ENCODE data around the gene PSMB2.

DNA sequence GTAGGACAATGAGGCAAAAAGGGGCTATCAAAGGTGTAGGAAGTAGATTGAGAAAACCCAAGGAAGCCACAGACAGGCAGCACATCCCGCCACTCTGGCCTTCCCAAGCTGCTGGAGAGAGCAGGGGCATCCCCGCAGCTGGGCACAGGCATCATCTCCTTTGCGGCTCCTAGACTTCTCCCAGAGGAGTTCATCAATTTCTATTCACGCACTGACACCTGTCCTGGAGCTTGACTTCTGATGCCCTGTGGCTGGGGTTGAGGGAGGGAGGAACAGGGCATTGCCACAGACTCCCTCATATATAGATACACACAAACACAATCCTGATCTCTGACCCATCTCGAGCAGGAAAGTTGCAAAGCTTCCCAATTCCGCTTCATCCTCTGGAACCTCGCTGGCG lies 70.1 kb downstream of the PSMB2 start:
- TF ChIP-seq, protein P1, sequence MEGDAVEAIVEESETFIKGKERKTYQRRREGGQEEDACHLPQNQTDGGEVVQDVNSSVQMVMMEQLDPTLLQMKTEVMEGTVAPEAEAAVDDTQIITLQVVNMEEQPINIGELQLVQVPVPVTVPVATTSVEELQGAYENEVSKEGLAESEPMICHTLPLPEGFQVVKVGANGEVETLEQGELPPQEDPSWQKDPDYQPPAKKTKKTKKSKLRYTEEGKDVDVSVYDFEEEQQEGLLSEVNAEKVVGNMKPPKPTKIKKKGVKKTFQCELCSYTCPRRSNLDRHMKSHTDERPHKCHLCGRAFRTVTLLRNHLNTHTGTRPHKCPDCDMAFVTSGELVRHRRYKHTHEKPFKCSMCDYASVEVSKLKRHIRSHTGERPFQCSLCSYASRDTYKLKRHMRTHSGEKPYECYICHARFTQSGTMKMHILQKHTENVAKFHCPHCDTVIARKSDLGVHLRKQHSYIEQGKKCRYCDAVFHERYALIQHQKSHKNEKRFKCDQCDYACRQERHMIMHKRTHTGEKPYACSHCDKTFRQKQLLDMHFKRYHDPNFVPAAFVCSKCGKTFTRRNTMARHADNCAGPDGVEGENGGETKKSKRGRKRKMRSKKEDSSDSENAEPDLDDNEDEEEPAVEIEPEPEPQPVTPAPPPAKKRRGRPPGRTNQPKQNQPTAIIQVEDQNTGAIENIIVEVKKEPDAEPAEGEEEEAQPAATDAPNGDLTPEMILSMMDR (IDR thresholded peaks at IDR 0.05): no peak
- TF ChIP-seq POLR2A (IDR thresholded peaks at IDR 0.05): no peak
